ENCODE results near the gene EYS. TPM values are rescaled to one million over a fixed set of nuclear protein-coding genes. Genes with fewer than 3 reads are reported as not detected.

Gene EYS
- total RNA-seq, 1 experiment from 2014 or later, result 1.5 TPM

DNA sequence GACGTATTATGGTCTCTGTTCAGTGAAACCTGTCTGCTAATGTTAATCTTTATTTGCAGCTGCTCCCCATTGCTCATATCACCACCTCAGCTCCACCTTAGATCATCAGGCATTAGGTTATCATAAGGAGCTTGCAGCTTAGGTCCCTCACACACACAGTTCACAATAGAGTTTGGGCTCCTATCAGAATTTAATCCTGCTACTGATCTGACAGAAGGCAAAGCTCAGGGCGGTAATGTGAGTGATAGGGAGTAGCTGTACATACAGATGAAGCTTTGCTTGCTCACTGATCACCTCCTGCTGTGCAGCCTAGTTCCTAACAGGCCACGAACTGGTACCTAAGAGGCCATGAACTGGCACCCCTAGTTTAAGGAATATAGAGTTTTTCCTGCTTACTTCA, 989.7 kb downstream of the EYS start:
- ChIA-PET POLR2A (no interaction called here), CTCF (interaction anchor here (0.6 to 1.0 kb wide), 2 partner anchors 23 to 168 kb away, joined by 3 read pairs; no protein-coding TSS in a partner anchor)
- TF ChIP-seq, protein P1, sequence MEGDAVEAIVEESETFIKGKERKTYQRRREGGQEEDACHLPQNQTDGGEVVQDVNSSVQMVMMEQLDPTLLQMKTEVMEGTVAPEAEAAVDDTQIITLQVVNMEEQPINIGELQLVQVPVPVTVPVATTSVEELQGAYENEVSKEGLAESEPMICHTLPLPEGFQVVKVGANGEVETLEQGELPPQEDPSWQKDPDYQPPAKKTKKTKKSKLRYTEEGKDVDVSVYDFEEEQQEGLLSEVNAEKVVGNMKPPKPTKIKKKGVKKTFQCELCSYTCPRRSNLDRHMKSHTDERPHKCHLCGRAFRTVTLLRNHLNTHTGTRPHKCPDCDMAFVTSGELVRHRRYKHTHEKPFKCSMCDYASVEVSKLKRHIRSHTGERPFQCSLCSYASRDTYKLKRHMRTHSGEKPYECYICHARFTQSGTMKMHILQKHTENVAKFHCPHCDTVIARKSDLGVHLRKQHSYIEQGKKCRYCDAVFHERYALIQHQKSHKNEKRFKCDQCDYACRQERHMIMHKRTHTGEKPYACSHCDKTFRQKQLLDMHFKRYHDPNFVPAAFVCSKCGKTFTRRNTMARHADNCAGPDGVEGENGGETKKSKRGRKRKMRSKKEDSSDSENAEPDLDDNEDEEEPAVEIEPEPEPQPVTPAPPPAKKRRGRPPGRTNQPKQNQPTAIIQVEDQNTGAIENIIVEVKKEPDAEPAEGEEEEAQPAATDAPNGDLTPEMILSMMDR (IDR thresholded peaks at IDR 0.05; ENCODE audit: unreplicated experiment), result no peak
- no peaks in the 10 kb centered on the region for H3K9me3 Mint-ChIP-seq (ENCODE audit: unreplicated experiment)
- H3K27me3 Mint-ChIP-seq (ENCODE audit: insufficient read depth, unreplicated experiment), result no peaks in the 10 kb centered on the region
- no peaks in the 10 kb centered on the region for H3K36me3 Mint-ChIP-seq (ENCODE audit: insufficient read depth, unreplicated experiment)
- H3K4me1 Mint-ChIP-seq (ENCODE audit: insufficient read depth, unreplicated experiment), result peaks cover 2% of the 10 kb centered on the region
- no TSS peak for BruUV-seq (replicated peaks)
- intact Hi-C loops (cut with micrococcal nuclease), result no loop called here
- H3K4me3 Mint-ChIP-seq (ENCODE audit: unreplicated experiment), result no peak overlapping the region
- no peak overlapping the region for H3K27ac Mint-ChIP-seq (ENCODE audit: low read depth, unreplicated experiment)
- no peak for DNase-seq (ENCODE audit: unreplicated experiment)

DNA sequence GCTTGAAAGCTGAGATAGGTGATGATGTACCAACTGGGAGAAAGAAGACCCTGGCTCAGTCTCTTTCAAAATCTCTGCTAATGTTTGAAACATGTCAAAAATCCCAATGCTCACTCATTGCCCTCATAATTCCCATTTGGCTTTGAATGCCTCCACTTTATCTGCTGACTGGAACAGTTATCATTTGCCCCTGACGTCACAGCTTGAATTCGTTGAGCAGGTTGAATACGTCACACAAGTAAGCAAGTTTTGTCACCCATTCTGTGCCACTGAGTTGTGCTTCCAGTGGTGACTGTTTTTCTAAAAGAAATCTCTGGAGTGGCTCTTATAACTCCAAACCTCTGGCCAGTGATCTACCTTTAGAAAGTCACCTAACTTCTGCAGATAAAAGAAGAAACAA, 991.4 kb downstream of the EYS start:
- TF ChIP-seq, protein P1 (IDR thresholded peaks at IDR 0.05; ENCODE audit: unreplicated experiment), result no peak
- H3K27me3 Mint-ChIP-seq (ENCODE audit: insufficient read depth, unreplicated experiment), result no peaks in the 10 kb centered on the region
- H3K4me3 Mint-ChIP-seq (ENCODE audit: unreplicated experiment), result no peak overlapping the region
- ChIA-PET POLR2A (no interaction called here), CTCF (interaction anchor here (0.9 kb wide), 1 partner anchor 7 kb away, joined by 3 read pairs; no protein-coding TSS in a partner anchor)
- peaks cover 5% of the 10 kb centered on the region for H3K4me1 Mint-ChIP-seq (ENCODE audit: insufficient read depth, unreplicated experiment)
- H3K36me3 Mint-ChIP-seq (ENCODE audit: insufficient read depth, unreplicated experiment), result no peaks in the 10 kb centered on the region
- H3K27ac Mint-ChIP-seq (ENCODE audit: low read depth, unreplicated experiment), result no peak overlapping the region
- DNase-seq (ENCODE audit: unreplicated experiment), result no peak
- no TSS peak for BruUV-seq (replicated peaks)
- H3K9me3 Mint-ChIP-seq (ENCODE audit: unreplicated experiment), result no peaks in the 10 kb centered on the region
- intact Hi-C loops (cut with micrococcal nuclease), result no loop called here

DNA sequence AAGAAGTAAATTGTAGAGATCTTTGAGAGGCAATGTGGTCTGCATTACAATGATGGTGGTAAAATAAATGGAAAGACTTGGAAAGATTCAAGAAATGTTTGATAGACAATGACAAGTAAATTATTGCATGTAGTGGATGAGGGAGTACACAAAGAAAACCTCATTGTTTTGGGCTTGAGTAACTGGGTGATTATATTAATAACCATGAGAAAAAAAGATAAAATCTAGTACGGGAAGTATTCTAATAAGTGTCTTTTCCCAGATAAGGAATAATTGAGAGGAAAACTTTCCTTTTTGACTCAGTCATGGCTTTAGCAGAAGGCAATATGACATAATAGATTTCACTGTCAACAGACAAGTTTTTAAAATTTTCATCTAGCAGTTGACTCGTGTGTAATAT, 993.0 kb downstream of the EYS start:
- DNase-seq (ENCODE audit: unreplicated experiment), result no peak
- CTCF ChIA-PET, result no interaction called here
- intact Hi-C loops (cut with micrococcal nuclease), result no loop called here

DNA sequence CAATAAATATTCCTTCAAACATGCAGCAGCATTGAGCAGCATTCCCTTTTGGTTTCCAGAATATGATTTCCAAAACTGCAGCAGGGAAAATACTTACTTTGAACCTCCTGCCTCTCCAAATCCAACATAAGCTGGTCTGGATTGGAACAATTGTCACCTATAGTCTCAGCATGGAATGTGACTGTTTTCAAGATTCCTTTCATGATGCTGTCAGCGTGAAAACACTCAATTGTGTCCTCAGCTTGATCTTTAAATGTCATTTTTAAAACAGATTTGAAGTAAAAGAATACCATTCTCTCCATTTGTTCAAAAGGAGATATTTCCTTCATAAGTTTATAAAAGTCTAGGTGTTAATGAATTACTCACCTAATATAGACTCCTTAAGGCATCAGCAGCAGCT, 993.9 kb downstream of the EYS start:
- intact Hi-C loops (cut with micrococcal nuclease), result no loop called here
- H3K27me3 Mint-ChIP-seq (ENCODE audit: insufficient read depth, unreplicated experiment), result no peaks in the 10 kb centered on the region
- no peak overlapping the region for H3K4me3 Mint-ChIP-seq (ENCODE audit: unreplicated experiment)
- CTCF ChIA-PET, result no interaction called here
- TF ChIP-seq, protein P1 (IDR thresholded peaks at IDR 0.05; ENCODE audit: unreplicated experiment), result no peak
- no peaks in the 10 kb centered on the region for H3K9me3 Mint-ChIP-seq (ENCODE audit: unreplicated experiment)
- no peak overlapping the region for H3K27ac Mint-ChIP-seq (ENCODE audit: low read depth, unreplicated experiment)
- H3K36me3 Mint-ChIP-seq (ENCODE audit: insufficient read depth, unreplicated experiment), result no peaks in the 10 kb centered on the region
- BruUV-seq (replicated peaks), result no TSS peak
- POLR2A ChIA-PET, result no interaction called here
- no peak for DNase-seq (ENCODE audit: unreplicated experiment)
- H3K4me1 Mint-ChIP-seq (ENCODE audit: insufficient read depth, unreplicated experiment), result peaks cover 11% of the 10 kb centered on the region

More for the DNA sequence above, 993.0 kb downstream of the EYS start:
- no peak overlapping the region for H3K27ac Mint-ChIP-seq (ENCODE audit: low read depth, unreplicated experiment)
- peaks cover 5% of the 10 kb centered on the region for H3K4me1 Mint-ChIP-seq (ENCODE audit: insufficient read depth, unreplicated experiment)
- no peak overlapping the region for H3K4me3 Mint-ChIP-seq (ENCODE audit: unreplicated experiment)
- POLR2A ChIA-PET, result no interaction called here
- H3K36me3 Mint-ChIP-seq (ENCODE audit: insufficient read depth, unreplicated experiment), result no peaks in the 10 kb centered on the region
- H3K9me3 Mint-ChIP-seq (ENCODE audit: unreplicated experiment), result no peaks in the 10 kb centered on the region
- no TSS peak for BruUV-seq (replicated peaks)
- TF ChIP-seq, protein P1 (IDR thresholded peaks at IDR 0.05; ENCODE audit: unreplicated experiment), result no peak
- H3K27me3 Mint-ChIP-seq (ENCODE audit: insufficient read depth, unreplicated experiment), result no peaks in the 10 kb centered on the region

All from MCF 10A (cell line).